OCI-LY3 (cell line): Measurements from ENCODE around the gene ERBB4.

Source experiments
- H2AFZ ChIP-seq: fragments of 200-600, 300-600 bp; shearing (Covaris generic); 2 replicates; pipeline ENCODE4 v1.6.0; 2014; ENCODE audit warnings: antibody characterized with exemption, low read depth, low read length
- H3K27ac ChIP-seq: fragments of 200-600, 300-600 bp; sonication (generic); 2 replicates; pipeline ENCODE4 v1.5.1; 2014; ENCODE audit warnings: mild to moderate bottlenecking, low read length, moderate library complexity, mixed read lengths
- H3K27me3 ChIP-seq: fragments of 200-600, 300-600 bp; sonication (generic); 2 replicates; pipeline ENCODE4 v1.6.1; 2014; ENCODE audit warnings: low read depth, low read length, mixed read lengths
- H3K36me3 ChIP-seq: fragments of 200-600, 300-600 bp; sonication (generic); replicated peaks from 2 replicates; pipeline ENCODE3; 2014; ENCODE audit warnings: low read depth, low read length, mixed read lengths
- H3K4me1 ChIP-seq: fragments of 300-600, 200-600 bp; sonication (generic); 2 replicates; pipeline ENCODE4 v1.6.1; 2014; ENCODE audit warnings: low read length, mixed read lengths
- H3K4me2 ChIP-seq: fragments of 200-600, 300-600 bp; sonication (generic); 2 replicates; pipeline ENCODE4 v1.6.1; 2014; ENCODE audit warnings: low read length, mixed read lengths
- H3K4me3 ChIP-seq: fragments of 300-600, 200-600 bp; sonication (generic); 2 replicates; pipeline ENCODE4 v1.5.1; 2014; ENCODE audit warnings: antibody characterized with exemption, mild to moderate bottlenecking, low read length, moderate library complexity
- H3K79me2 ChIP-seq: fragments of 300-600, 200-600 bp; shearing (Covaris generic); 2 replicates; pipeline ENCODE4 v1.6.1; 2014; ENCODE audit warnings: mild to moderate bottlenecking, low read length, mixed read lengths
- H3K9ac ChIP-seq: fragments of 300-600, 200-600 bp; shearing (Covaris generic); 2 replicates; pipeline ENCODE4 v1.6.0; 2014; ENCODE audit warnings: mild to moderate bottlenecking, low read length, moderate library complexity
- H3K9me3 ChIP-seq: fragments of 200-600, 300-600 bp; shearing (Covaris generic); 2 replicates; pipeline ENCODE4 v1.6.1; 2014; ENCODE audit warnings: low read length, mixed read lengths; ENCODE audit not compliant: insufficient read depth
- H4K20me1 ChIP-seq: fragments of 200-600, 300-600 bp; sonication (generic); 2 replicates; pipeline ENCODE4 v1.6.1; 2016; ENCODE audit warnings: low read length, mixed read lengths; ENCODE audit not compliant: insufficient read depth
- CTCF ChIP-seq: fragments of 200-600, 300-600 bp; sonication (generic); IDR thresholded peaks from 2 replicates; pipeline ENCODE4 v1.5.1; 2014; ENCODE audit warnings: antibody characterized with exemption, low read length, low read depth
- EZH2phosphoT487 ChIP-seq: fragments of 200-600 bp; shearing (Covaris generic); IDR thresholded peaks from 2 replicates; pipeline ENCODE4 v1.6.1; 2018; ENCODE audit warnings: antibody characterized with exemption, mixed run types, low read depth

The ERBB4 gene

GRCh38 chr2:212141499-212141898 is 397.1 kb downstream of the ERBB4 start:
- Histone ChIP-seq H3K79me2 (no peaks in the 10 kb centered on the region), H3K4me2 (no peak overlapping the region), H3K27ac (no peak overlapping the region), H3K9ac (no peak overlapping the region), H2AFZ (no peak overlapping the region), H3K27me3 (no peaks in the 10 kb centered on the region), H3K9me3 (no peaks in the 10 kb centered on the region), H3K36me3 (no peaks in the 10 kb centered on the region), H4K20me1 (no peaks in the 10 kb centered on the region), H3K4me1 (0 out of 2 replicates have a peak, but pooled peaks cover under 1% of the 10 kb centered on the region), H3K4me3 (no peak overlapping the region)
- TF ChIP-seq EZH2phosphoT487: no peak
- no peak for TF ChIP-seq CTCF

- Histone ChIP-seq H3K27ac (no peak overlapping the region), H2AFZ (no peak overlapping the region; the same call in 1 of the 2 replicates), H3K36me3 (no peaks in the 10 kb centered on the region), H3K4me1 (peaks cover 8% of the 10 kb centered on the region; the same call in 1 of the 2 replicates), H3K79me2 (no peaks in the 10 kb centered on the region), H3K9ac (no peak overlapping the region), H3K4me2 (no peak overlapping the region), H4K20me1 (no peaks in the 10 kb centered on the region), H3K4me3 (no peak overlapping the region), H3K9me3 (no peaks in the 10 kb centered on the region), H3K27me3 (no peaks in the 10 kb centered on the region)
- no peak for TF ChIP-seq EZH2phosphoT487
- no peak for TF ChIP-seq CTCF
Observed at GRCh38 chr2:212136216-212136795, 402.3 kb downstream of the ERBB4 start.

GRCh38 chr2:212135739-212136138 is 402.9 kb downstream of the ERBB4 start:
- no peak for TF ChIP-seq EZH2phosphoT487
- no peak for TF ChIP-seq CTCF
- Histone ChIP-seq H3K9ac (no peak overlapping the region), H3K27ac (no peak overlapping the region), H4K20me1 (no peaks in the 10 kb centered on the region), H3K27me3 (no peaks in the 10 kb centered on the region), H2AFZ (no peak overlapping the region; the same call in 1 of the 2 replicates), H3K4me3 (no peak overlapping the region), H3K9me3 (no peaks in the 10 kb centered on the region), H3K79me2 (no peaks in the 10 kb centered on the region), H3K4me2 (no peak overlapping the region), H3K36me3 (no peaks in the 10 kb centered on the region), H3K4me1 (peaks cover 8% of the 10 kb centered on the region; the same call in 1 of the 2 replicates)

GRCh38 chr2:212133337-212133736 is 405.3 kb downstream of the ERBB4 start:
- H3K4me1 ChIP-seq: peaks cover 8% of the 10 kb centered on the region; the same call in 1 of the 2 replicates
- H3K27me3 ChIP-seq: no peaks in the 10 kb centered on the region
- H3K79me2 ChIP-seq: no peaks in the 10 kb centered on the region
- no peak overlapping the region for H2AFZ ChIP-seq
- TF ChIP-seq EZH2phosphoT487 (no peak), CTCF (no peak)
- no peak overlapping the region for H3K4me2 ChIP-seq
- H3K36me3 ChIP-seq: no peaks in the 10 kb centered on the region
- H3K4me3 ChIP-seq: no peak overlapping the region
- H4K20me1 ChIP-seq: no peaks in the 10 kb centered on the region
- H3K27ac ChIP-seq: no peak overlapping the region
- no peaks in the 10 kb centered on the region for H3K9me3 ChIP-seq
- no peak overlapping the region for H3K9ac ChIP-seq
